GM10266 (cell line): ENCODE data around the gene GLYATL3.
A peak's percentile ranks its signal among the peaks of the same experiment; 100 is the strongest.

Source experiments
- DNase-seq: peaks from one replicate; pipeline ENCODE4 v3.0.0; 2012; ENCODE audit errors: extremely low spot score
- CTCF ChIP-seq: IDR thresholded peaks from 2 replicates; pipeline ENCODE4 v1.5.1; 2012; ENCODE audit warnings: mild to moderate bottlenecking, low read depth; ENCODE audit not compliant: control insufficient read depth, insufficient read depth; ENCODE audit errors: missing control alignments

Gene GLYATL3

GRCh38 chr6:49526598-49526997, 26.9 kb downstream of the GLYATL3 start:
- no peak for DNase-seq
- TF ChIP-seq CTCF: no peak

GRCh38 chr6:49527320-49527719, 27.6 kb downstream of the GLYATL3 start:
- no peak for TF ChIP-seq CTCF
- DNase-seq: no peak

GRCh38 chr6:49528571-49528970, 28.8 kb downstream of the GLYATL3 start:
- TF ChIP-seq CTCF: no peak

GRCh38 chr6:49530141-49530776, 30.5 kb downstream of the GLYATL3 start:
- TF ChIP-seq CTCF: no peak
- DNase-seq: no peak

More at GRCh38 chr6:49528571-49528970, 28.8 kb downstream of the GLYATL3 start:
- DNase-seq: no peak

GRCh38 chr6:49531774-49532569, 32.2 kb downstream of the GLYATL3 start:
- DNase-seq: peak; percentile 23
- peak; percentile 80 for TF ChIP-seq CTCF

GRCh38 chr6:49535795-49536194, 36.1 kb downstream of the GLYATL3 start:
- no peak for TF ChIP-seq CTCF
- DNase-seq: no peak

- TF ChIP-seq CTCF: no peak
- no peak for DNase-seq
Observed at GRCh38 chr6:49539102-49539501, 39.4 kb downstream of the GLYATL3 start.
